ENCODE measurements around the gene NALF2.

DNA sequence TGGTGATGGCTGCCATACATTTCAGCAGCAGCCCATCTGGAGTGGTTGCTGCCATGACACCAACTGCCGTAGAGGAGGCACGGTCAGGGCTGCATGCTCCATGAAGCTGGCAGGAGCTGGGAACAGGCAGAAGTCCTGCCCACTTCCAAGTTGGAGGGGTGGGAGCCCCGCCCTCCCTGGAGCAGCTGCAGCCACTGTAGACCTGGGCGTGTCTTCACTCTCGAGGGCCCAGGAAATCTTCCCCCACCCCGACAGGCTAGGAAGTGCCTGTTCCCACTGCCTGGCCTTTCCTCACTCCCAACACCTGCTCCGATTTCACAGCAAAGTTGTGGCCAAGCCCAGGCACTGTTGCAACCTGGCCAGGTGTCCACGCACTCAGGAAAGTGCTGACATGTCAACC, 42.3 kb downstream of the NALF2 start:
- TF ChIP-seq, protein P1, sequence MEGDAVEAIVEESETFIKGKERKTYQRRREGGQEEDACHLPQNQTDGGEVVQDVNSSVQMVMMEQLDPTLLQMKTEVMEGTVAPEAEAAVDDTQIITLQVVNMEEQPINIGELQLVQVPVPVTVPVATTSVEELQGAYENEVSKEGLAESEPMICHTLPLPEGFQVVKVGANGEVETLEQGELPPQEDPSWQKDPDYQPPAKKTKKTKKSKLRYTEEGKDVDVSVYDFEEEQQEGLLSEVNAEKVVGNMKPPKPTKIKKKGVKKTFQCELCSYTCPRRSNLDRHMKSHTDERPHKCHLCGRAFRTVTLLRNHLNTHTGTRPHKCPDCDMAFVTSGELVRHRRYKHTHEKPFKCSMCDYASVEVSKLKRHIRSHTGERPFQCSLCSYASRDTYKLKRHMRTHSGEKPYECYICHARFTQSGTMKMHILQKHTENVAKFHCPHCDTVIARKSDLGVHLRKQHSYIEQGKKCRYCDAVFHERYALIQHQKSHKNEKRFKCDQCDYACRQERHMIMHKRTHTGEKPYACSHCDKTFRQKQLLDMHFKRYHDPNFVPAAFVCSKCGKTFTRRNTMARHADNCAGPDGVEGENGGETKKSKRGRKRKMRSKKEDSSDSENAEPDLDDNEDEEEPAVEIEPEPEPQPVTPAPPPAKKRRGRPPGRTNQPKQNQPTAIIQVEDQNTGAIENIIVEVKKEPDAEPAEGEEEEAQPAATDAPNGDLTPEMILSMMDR (IDR thresholded peaks at IDR 0.05), result no peak
- TF ChIP-seq POLR2AphosphoS5 (IDR thresholded peaks at IDR 0.05), result no peak
